HL-60 (cell line): Measurements from ENCODE around the gene CDH20.

ENCODE experiments used
- DNase-seq, 2 experiments: peaks; one replicate each; pipeline ENCODE4 v3.0.0-alpha.2; 2010 to 2020; ENCODE audit warnings: low read depth in 1 of 2, low spot score in 1 of 2
- H3K27ac ChIP-seq: fragments of 250-450 bp; sonication (Bioruptor Pico); replicated peaks from 2 replicates; pipeline ENCODE4 v1.5.1; 2020; ENCODE audit warnings: mild to moderate bottlenecking, moderate library complexity
- H3K27me3 ChIP-seq: fragments of 250-450 bp; sonication (Bioruptor Pico); 2 replicates; pipeline ENCODE4 v1.5.1; 2021; ENCODE audit warnings: mild to moderate bottlenecking, moderate library complexity; ENCODE audit not compliant: insufficient read depth, poor library complexity, severe bottlenecking
- H3K4me3 ChIP-seq: replicated peaks from 2 replicates; pipeline ENCODE4 v1.5.1; 2011; ENCODE audit warnings: mild to moderate bottlenecking, control low read depth, low read length; ENCODE audit not compliant: insufficient read depth
- CTCF ChIP-seq: IDR thresholded peaks from one replicate; pipeline ENCODE4 v1.5.1; 2011; ENCODE audit warnings: low read length, control low read depth, inconsistent platforms; ENCODE audit not compliant: insufficient read depth
- GABPA ChIP-seq: IDR thresholded peaks from 2 replicates; pipeline ENCODE4 v1.6.1; 2012; ENCODE audit warnings: low read depth
- POLR2AphosphoS5 ChIP-seq: IDR thresholded peaks from 2 replicates; pipeline ENCODE4 v1.6.1; 2012; ENCODE audit warnings: low read depth
- SPI1 ChIP-seq: IDR thresholded peaks from 2 replicates; pipeline ENCODE4 v1.6.1; 2012; ENCODE audit warnings: low read depth, mild to moderate bottlenecking, borderline replicate concordance
- TF ChIP-seq, protein P1 (sequence below): IDR thresholded peaks from 2 replicates; pipeline ENCODE4 v1.6.1; 2012; ENCODE audit warnings: low read depth; ENCODE audit not compliant: insufficient replicate concordance

The CDH20 gene

GRCh38 chr18:61432590-61432989 is 99.4 kb downstream of the CDH20 start:
- Histone ChIP-seq H3K4me3 (no peak overlapping the region), H3K27me3 (no peaks in the 10 kb centered on the region), H3K27ac (no peak overlapping the region)
- TF ChIP-seq SPI1 (no peak), GABPA (no peak), POLR2AphosphoS5 (no peak), CTCF (no peak)
- TF ChIP-seq, protein P1, sequence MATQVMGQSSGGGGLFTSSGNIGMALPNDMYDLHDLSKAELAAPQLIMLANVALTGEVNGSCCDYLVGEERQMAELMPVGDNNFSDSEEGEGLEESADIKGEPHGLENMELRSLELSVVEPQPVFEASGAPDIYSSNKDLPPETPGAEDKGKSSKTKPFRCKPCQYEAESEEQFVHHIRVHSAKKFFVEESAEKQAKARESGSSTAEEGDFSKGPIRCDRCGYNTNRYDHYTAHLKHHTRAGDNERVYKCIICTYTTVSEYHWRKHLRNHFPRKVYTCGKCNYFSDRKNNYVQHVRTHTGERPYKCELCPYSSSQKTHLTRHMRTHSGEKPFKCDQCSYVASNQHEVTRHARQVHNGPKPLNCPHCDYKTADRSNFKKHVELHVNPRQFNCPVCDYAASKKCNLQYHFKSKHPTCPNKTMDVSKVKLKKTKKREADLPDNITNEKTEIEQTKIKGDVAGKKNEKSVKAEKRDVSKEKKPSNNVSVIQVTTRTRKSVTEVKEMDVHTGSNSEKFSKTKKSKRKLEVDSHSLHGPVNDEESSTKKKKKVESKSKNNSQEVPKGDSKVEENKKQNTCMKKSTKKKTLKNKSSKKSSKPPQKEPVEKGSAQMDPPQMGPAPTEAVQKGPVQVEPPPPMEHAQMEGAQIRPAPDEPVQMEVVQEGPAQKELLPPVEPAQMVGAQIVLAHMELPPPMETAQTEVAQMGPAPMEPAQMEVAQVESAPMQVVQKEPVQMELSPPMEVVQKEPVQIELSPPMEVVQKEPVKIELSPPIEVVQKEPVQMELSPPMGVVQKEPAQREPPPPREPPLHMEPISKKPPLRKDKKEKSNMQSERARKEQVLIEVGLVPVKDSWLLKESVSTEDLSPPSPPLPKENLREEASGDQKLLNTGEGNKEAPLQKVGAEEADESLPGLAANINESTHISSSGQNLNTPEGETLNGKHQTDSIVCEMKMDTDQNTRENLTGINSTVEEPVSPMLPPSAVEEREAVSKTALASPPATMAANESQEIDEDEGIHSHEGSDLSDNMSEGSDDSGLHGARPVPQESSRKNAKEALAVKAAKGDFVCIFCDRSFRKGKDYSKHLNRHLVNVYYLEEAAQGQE = no peak
- no peak for DNase-seq

DNA sequence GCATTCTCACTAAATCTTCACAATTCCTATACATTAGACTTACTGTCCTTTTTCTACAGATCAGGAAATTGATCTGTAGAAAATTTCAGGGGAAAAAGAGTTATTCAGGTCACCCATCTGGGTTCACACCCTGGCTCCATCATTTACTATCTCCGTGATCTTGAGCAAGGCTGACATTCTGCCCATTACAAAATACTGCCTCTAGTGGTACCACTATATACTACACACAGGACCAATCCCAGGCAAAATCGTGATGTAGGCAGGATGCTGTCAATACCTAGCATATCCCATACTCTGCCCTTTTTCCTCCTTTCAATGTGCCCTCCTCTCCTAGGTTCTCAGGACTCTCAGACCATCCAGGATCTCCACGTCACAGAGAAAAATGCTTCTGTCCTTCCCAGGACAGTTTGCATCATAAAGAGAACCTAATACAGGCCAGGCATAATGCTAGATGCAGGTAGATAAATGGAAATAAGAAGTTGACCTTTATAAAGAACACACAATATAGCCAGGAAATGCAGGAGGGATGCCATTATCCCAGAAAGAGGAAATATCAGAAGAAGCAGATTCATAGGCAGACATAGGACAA is 101.9 kb downstream of the CDH20 start:
- DNase-seq = peak; percentile 5 to 17
- Histone ChIP-seq H3K27ac (no peak overlapping the region), H3K27me3 (no peaks in the 10 kb centered on the region), H3K4me3 (no peak overlapping the region)
- TF ChIP-seq GABPA = no peak
- peak; percentile 89 for TF ChIP-seq CTCF

DNA sequence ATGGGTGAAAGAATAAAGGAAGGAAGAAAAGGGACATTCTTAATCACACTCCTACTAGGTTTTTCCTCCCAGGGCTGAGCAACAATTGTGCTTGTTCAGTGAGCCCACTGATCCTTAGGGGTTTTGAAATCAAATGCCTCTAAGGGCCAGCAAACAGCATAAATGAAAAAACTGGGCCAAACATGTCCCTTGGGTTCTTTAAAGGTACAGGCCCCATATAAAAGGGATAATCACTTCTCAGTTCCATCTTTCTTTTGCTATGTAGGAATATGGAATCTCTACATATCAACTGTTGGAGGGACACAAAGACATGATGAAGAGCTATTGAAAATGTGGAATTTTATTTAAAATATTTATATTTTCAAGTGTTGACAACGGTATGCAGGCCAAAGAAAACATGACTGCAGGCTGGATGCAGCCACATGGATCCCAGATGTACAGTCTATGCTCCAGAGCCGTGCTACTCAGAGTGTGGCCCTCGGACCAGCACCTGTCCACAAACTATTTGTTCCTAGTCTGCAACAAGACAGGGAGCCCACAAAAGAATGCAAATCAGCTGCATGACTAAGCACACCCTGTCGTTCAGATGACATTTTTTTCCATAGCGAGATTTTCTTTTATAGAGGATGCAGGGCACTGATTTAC is 110.0 kb downstream of the CDH20 start:
- TF ChIP-seq, protein P1 = no peak
- TF ChIP-seq GABPA (no peak), POLR2AphosphoS5 (no peak), CTCF (no peak), SPI1 (no peak)
- Histone ChIP-seq H3K27me3 (no peaks in the 10 kb centered on the region), H3K4me3 (no peak overlapping the region), H3K27ac (no peak overlapping the region)
- no peak for DNase-seq

DNA sequence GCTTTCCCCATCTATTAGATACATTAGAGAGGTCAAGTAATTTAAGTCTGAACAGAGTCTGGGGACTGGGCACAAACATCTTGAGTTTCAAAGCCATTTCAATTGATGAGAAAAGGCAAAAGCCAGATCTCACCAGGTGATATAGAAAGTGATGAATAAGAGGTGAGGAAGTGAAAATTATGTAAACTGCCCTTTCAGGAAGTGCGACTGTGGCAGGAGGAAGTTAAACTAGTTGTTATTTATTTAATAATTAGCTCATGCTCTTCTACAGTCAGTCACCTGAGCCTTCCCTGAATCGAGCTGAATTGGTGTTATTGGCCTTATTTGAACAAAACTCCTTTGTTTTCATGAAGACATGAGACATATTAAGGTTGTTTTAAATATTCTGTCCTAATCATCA is 115.1 kb downstream of the CDH20 start:
- TF ChIP-seq POLR2AphosphoS5 (no peak), GABPA (no peak), SPI1 (peak; percentile 58; the same call in 1 of the 2 replicates), CTCF (no peak)
- TF ChIP-seq, protein P1 = no peak
- DNase-seq = no peak
- no peak overlapping the region for H3K4me3 ChIP-seq

More for the DNA sequence above, 115.1 kb downstream of the CDH20 start:
- Histone ChIP-seq H3K27me3 (no peaks in the 10 kb centered on the region), H3K27ac (no peak overlapping the region)
